HCT116 (cell line): ENCODE results near the gene SHROOM1.

Source experiments
- CBX3 ChIP-seq: IDR thresholded peaks from 2 replicates; pipeline ENCODE4 v1.6.1; 2012; ENCODE audit warnings: low read depth
- CTCF ChIP-seq, 3 experiments: fragments of 200-600 bp in 1 of 3; sonication (generic) in 1 of 3; IDR thresholded peaks in 2 of 3; conservative IDR thresholded peaks in 1 of 3; 2 replicates each; pipeline ENCODE4 v1.5.1; 2012 to 2017; ENCODE audit warnings: low read depth in 2 of 3, low read length in 2 of 3, antibody characterized with exemption in 1 of 3, borderline replicate concordance in 1 of 3, control low read depth in 1 of 3, mild to moderate bottlenecking in 1 of 3, mixed read lengths in 1 of 3, mixed run types in 1 of 3, moderate library complexity in 1 of 3; ENCODE audit not compliant: insufficient read depth in 1 of 3
- EZH2phosphoT487 ChIP-seq: fragments of 200-600 bp; IDR thresholded peaks from 2 replicates; pipeline ENCODE4 v1.6.1; 2018; ENCODE audit warnings: antibody characterized with exemption, borderline replicate concordance
- JUND ChIP-seq: IDR thresholded peaks from 2 replicates; pipeline ENCODE4 v1.6.1; 2012
- MAX ChIP-seq: IDR thresholded peaks from 2 replicates; pipeline ENCODE4 v1.6.1; 2012
- POLR2A ChIP-seq: IDR thresholded peaks from 2 replicates; pipeline ENCODE4 v1.7.0; 2011; ENCODE audit warnings: borderline replicate concordance; ENCODE audit not compliant: insufficient read depth, insufficient read length; ENCODE audit errors: extremely low read depth
- POLR2AphosphoS5 ChIP-seq: IDR thresholded peaks from 2 replicates; pipeline ENCODE4 v1.6.1; 2011; ENCODE audit warnings: mild to moderate bottlenecking, low read depth, low read length, moderate library complexity
- RAD21 ChIP-seq: IDR thresholded peaks from 2 replicates; pipeline ENCODE4 v1.6.1; 2012; ENCODE audit warnings: low read depth, mild to moderate bottlenecking
- REST ChIP-seq: IDR thresholded peaks from 2 replicates; pipeline ENCODE4 v1.6.1; 2012; ENCODE audit warnings: low read depth
- SIN3A ChIP-seq: IDR thresholded peaks from 2 replicates; pipeline ENCODE4 v1.6.1; 2012; ENCODE audit warnings: low read depth
- SP1 ChIP-seq: IDR thresholded peaks from 2 replicates; pipeline ENCODE4 v1.6.1; 2012; ENCODE audit warnings: low read depth
- TCF7L2 ChIP-seq: IDR thresholded peaks from 2 replicates; pipeline ENCODE4 v1.7.0; 2011; ENCODE audit warnings: borderline replicate concordance, inconsistent platforms; ENCODE audit not compliant: insufficient read depth, insufficient read length; ENCODE audit errors: extremely low read depth
- ZFX ChIP-seq: fragments of 450-650 bp; IDR thresholded peaks from 2 replicates; pipeline ENCODE4 v1.6.1; 2017

GRCh38 chr5:132790201-132790865 is 40.1 kb downstream of the SHROOM1 start:
- TF ChIP-seq CTCF (IDR thresholded peaks at IDR 0.05 in 2 of 3, conservative IDR thresholded peaks at IDR 0.05 in 1 of 3; ENCODE audit: borderline replicate concordance in 1 of 3, insufficient read depth in 1 of 3, low read depth in 2 of 3, low read length in 2 of 3) = no peak
- no peak for TF ChIP-seq POLR2A
- no peak for TF ChIP-seq POLR2AphosphoS5
- TF ChIP-seq JUND = no peak
- no peak for TF ChIP-seq CBX3
- no peak for TF ChIP-seq TCF7L2
- TF ChIP-seq EZH2phosphoT487 = no peak
- TF ChIP-seq RAD21 = no peak
- no peak for TF ChIP-seq SP1
- no peak for TF ChIP-seq MAX
- TF ChIP-seq REST = no peak
- TF ChIP-seq SIN3A = no peak
- no peak for TF ChIP-seq ZFX
